Neural cell (in vitro differentiated cells): ENCODE data around the gene SPSB3. TPM values are rescaled to one million over a fixed set of nuclear protein-coding genes. Genes with fewer than 3 reads are reported as not detected.

Experiments used
- H2AFZ ChIP-seq: fragments of 200-600, 300-800 bp; sonication (generic), shearing (Covaris generic); 2 replicates; pipeline ENCODE4 v1.6.0; 2014; ENCODE audit warnings: low read depth, mild to moderate bottlenecking, antibody characterized with exemption, low read length, moderate library complexity
- H3F3A ChIP-seq: fragments of 200-600 bp; shearing (Covaris generic); 2 replicates; pipeline ENCODE4 v1.6.1; 2016; ENCODE audit warnings: mild to moderate bottlenecking, moderate library complexity, mixed read lengths, antibody characterized with exemption, low read length; ENCODE audit not compliant: insufficient read depth, poor library complexity, severe bottlenecking
- H3K27ac ChIP-seq: fragments of 200-600, 300-800 bp; sonication (generic), shearing (Covaris generic); 2 replicates; pipeline ENCODE4 v1.5.1; 2014; ENCODE audit warnings: mild to moderate bottlenecking, low read length, moderate library complexity
- H3K27me3 ChIP-seq: fragments of 300-800, 200-600 bp; sonication (generic), shearing (Covaris generic); 2 replicates; pipeline ENCODE4 v1.6.0; 2014; ENCODE audit warnings: mild to moderate bottlenecking, low read depth, low read length, moderate library complexity; ENCODE audit not compliant: insufficient read depth
- H3K36me3 ChIP-seq: fragments of 300-800, 200-600 bp; sonication (generic), shearing (Covaris generic); 2 replicates; pipeline ENCODE4 v1.5.1; 2014; ENCODE audit warnings: mild to moderate bottlenecking, antibody characterized with exemption, low read length, moderate library complexity; ENCODE audit not compliant: insufficient read depth
- H3K4me2 ChIP-seq: fragments of 300-800, 200-600 bp; sonication (generic), shearing (Covaris generic); 2 replicates; pipeline ENCODE4 v1.6.0; 2014; ENCODE audit warnings: mild to moderate bottlenecking, low read length
- H3K4me3 ChIP-seq: fragments of 300-800, 200-600 bp; sonication (generic), shearing (Covaris generic); 2 replicates; pipeline ENCODE4 v1.5.1; 2014; ENCODE audit warnings: mild to moderate bottlenecking, low read length, moderate library complexity
- H3K79me2 ChIP-seq: fragments of 200-600 bp; shearing (Covaris generic); replicated peaks from 2 replicates; pipeline ENCODE4 v1.6.0; 2014; ENCODE audit warnings: mild to moderate bottlenecking, low read length, moderate library complexity; ENCODE audit not compliant: insufficient read depth
- H3K9ac ChIP-seq: fragments of 300-800, 200-600 bp; sonication (generic), shearing (Covaris generic); 2 replicates; pipeline ENCODE4 v1.6.1; 2016; ENCODE audit warnings: mild to moderate bottlenecking, low read length, mixed read lengths
- H3K9me2 ChIP-seq: fragments of 200-600 bp; shearing (Covaris generic); 2 replicates; pipeline ENCODE4 v1.6.1; 2016; ENCODE audit warnings: mild to moderate bottlenecking, low read length, mixed read lengths; ENCODE audit not compliant: insufficient read depth
- H3K9me3 ChIP-seq: fragments of 200-600, 300-800 bp; sonication (generic), shearing (Covaris generic); 2 replicates; pipeline ENCODE4 v1.6.1; 2016; ENCODE audit warnings: mild to moderate bottlenecking, mixed run types, low read length, moderate library complexity, mixed read lengths
- H4K20me1 ChIP-seq: fragments of 200-600 bp; shearing (Covaris generic); 2 replicates; pipeline ENCODE4 v1.6.1; 2016; ENCODE audit warnings: mild to moderate bottlenecking, mixed run types; ENCODE audit not compliant: insufficient read depth
- CTCF ChIP-seq: fragments of 450-650 bp; IDR thresholded peaks from 2 replicates; pipeline ENCODE4 v1.5.1; 2014; ENCODE audit warnings: antibody characterized with exemption, mild to moderate bottlenecking, moderate library complexity; ENCODE audit not compliant: poor library complexity, severe bottlenecking
- EP300 ChIP-seq: fragments of 450-650 bp; conservative IDR thresholded peaks from 2 replicates; pipeline ENCODE4 v1.6.1; 2014; ENCODE audit warnings: antibody characterized with exemption, mild to moderate bottlenecking, moderate library complexity; ENCODE audit not compliant: poor library complexity, severe bottlenecking
- EZH2 ChIP-seq: fragments of 200-600, 300-800 bp; shearing (Covaris generic), sonication (generic); IDR thresholded peaks from 2 replicates; pipeline ENCODE4 v1.6.1; 2014; ENCODE audit warnings: antibody characterized with exemption, low read length, borderline replicate concordance, mild to moderate bottlenecking; ENCODE audit not compliant: insufficient read depth, poor library complexity, severe bottlenecking
- MXI1 ChIP-seq: fragments of 450-650 bp; conservative IDR thresholded peaks from 2 replicates; pipeline ENCODE4 v1.6.1; 2014; ENCODE audit warnings: antibody characterized with exemption, mild to moderate bottlenecking; ENCODE audit not compliant: poor library complexity, severe bottlenecking
- POLR2AphosphoS5 ChIP-seq: IDR thresholded peaks from 2 replicates; pipeline ENCODE4 v1.6.1; 2012
- RAD21 ChIP-seq: fragments of 450-650 bp; conservative IDR thresholded peaks from 2 replicates; pipeline ENCODE4 v1.6.1; 2014; ENCODE audit warnings: antibody characterized with exemption, mild to moderate bottlenecking, moderate library complexity
- REST ChIP-seq: IDR thresholded peaks from 2 replicates; pipeline ENCODE4 v1.6.1; 2012; ENCODE audit warnings: borderline replicate concordance
- SMC3 ChIP-seq: fragments of 450-650 bp; conservative IDR thresholded peaks from 2 replicates; pipeline ENCODE4 v1.6.1; 2014; ENCODE audit warnings: antibody characterized with exemption, mild to moderate bottlenecking, moderate library complexity; ENCODE audit not compliant: poor library complexity
- TAF1 ChIP-seq: IDR thresholded peaks from 2 replicates; pipeline ENCODE4 v1.6.1; 2012; ENCODE audit warnings: low read depth
- polyA plus RNA-seq: library from polyadenylated mRNA; depleted of rRNA; stranded (reverse); fragments of >200 nt; gene quantifications from 2 replicates; pipeline ENCODE4 v1.2.3, GENCODE V29; 2014

Gene SPSB3
- polyA plus RNA-seq, 1 donor from 2014 or later: 315 TPM

- no peaks in the 10 kb centered on the region for H3K27me3 ChIP-seq
- H2AFZ ChIP-seq: peak within 1 kb of the TSS; percentile 83
- no peaks in the 10 kb centered on the region for H3K9me2 ChIP-seq
- H3K79me2 ChIP-seq: peaks cover 31% of the 10 kb centered on the region
- peak within 1 kb of the TSS; percentile 72 for H3K27ac ChIP-seq
- peak within 1 kb of the TSS; percentile 99 for H3K4me2 ChIP-seq
- no peaks in the 10 kb centered on the region for H3K9me3 ChIP-seq
- H3K9ac ChIP-seq: peak within 1 kb of the TSS; percentile 81
- no peaks in the 10 kb centered on the region for H3K36me3 ChIP-seq
- H4K20me1 ChIP-seq: no peaks in the 10 kb centered on the region
- H3F3A ChIP-seq: no peaks in the 10 kb centered on the region
- TF ChIP-seq REST (peak; percentile 86), TAF1 (peak; percentile 70), MXI1 (peak; percentile 98), POLR2AphosphoS5 (peak; percentile 90), RAD21 (no peak), EP300 (peak; percentile 74), EZH2 (no peak), SMC3 (peak; percentile 46), CTCF (no peak)
- peak within 1 kb of the TSS; percentile 88 for H3K4me3 ChIP-seq
Observed at GRCh38 chr16:1826691-1827573, 44.6 kb upstream of the SPSB3 start, which contains the start of the genes FAHD1 and HAGH. FAHD1 (plus strand) TSS chr16:1827206; CDS start chr16:1827239, 33 bp downstream. HAGH (minus strand) TSS chr16:1826825; CDS start chr16:1826787, 38 bp downstream.

- Histone ChIP-seq H2AFZ (no peak overlapping the region), H3K9me2 (no peaks in the 10 kb centered on the region), H3K9me3 (no peaks in the 10 kb centered on the region), H3K4me3 (peak overlapping the region; percentile 67), H3K36me3 (no peaks in the 10 kb centered on the region), H4K20me1 (no peaks in the 10 kb centered on the region), H3K27ac (peak overlapping the region; percentile 42), H3K4me2 (peak overlapping the region; percentile 68), H3K9ac (peak overlapping the region; percentile 68), H3F3A (no peaks in the 10 kb centered on the region), H3K27me3 (no peaks in the 10 kb centered on the region), H3K79me2 (peaks cover 31% of the 10 kb centered on the region)
- TF ChIP-seq CTCF (no peak), REST (no peak), SMC3 (no peak), MXI1 (no peak), POLR2AphosphoS5 (no peak), TAF1 (no peak), EZH2 (no peak), EP300 (no peak), RAD21 (no peak)
Observed at GRCh38 chr16:1825864-1826690, 43.7 kb upstream of the SPSB3 start.
